Right lobe of liver (tissue), 4 donors: ENCODE measurements around the gene UXS1.

Experiments used
- CTCF ChIP-seq, 4 donors: fragments of 200-600 bp in 3 of 4; fragments of 450-650 bp in 1 of 4; IDR thresholded peaks; one replicate each; pipeline versions ENCODE4 v1.5.1 to v1.8.0; 2016 to 2022; ENCODE audit warnings: antibody characterized with exemption in 4 of 4, mild to moderate bottlenecking in 2 of 4
- POLR2A ChIP-seq: fragments of 450-650 bp; IDR thresholded peaks from one replicate; pipeline ENCODE4 v1.6.1; 2017; ENCODE audit warnings: antibody characterized with exemption, mild to moderate bottlenecking
- donor health status: DM: no; HTN: no; CAD: no.
- donor health status: DM: no; HTN: no; CAD: no.
- donor health status: DM: no; HTN: yes; CAD: no.

- TF ChIP-seq POLR2A (no peak), CTCF (IDR thresholded peaks at IDR 0.05) (peak; percentile 28 to 42 (median 33))
These were observed 108.7 kb downstream of the UXS1 start for GRCh38 chr2:106085181-106085940.
